ENCODE data around the gene ZFPM1.

ZFPM1 gene

DNA sequence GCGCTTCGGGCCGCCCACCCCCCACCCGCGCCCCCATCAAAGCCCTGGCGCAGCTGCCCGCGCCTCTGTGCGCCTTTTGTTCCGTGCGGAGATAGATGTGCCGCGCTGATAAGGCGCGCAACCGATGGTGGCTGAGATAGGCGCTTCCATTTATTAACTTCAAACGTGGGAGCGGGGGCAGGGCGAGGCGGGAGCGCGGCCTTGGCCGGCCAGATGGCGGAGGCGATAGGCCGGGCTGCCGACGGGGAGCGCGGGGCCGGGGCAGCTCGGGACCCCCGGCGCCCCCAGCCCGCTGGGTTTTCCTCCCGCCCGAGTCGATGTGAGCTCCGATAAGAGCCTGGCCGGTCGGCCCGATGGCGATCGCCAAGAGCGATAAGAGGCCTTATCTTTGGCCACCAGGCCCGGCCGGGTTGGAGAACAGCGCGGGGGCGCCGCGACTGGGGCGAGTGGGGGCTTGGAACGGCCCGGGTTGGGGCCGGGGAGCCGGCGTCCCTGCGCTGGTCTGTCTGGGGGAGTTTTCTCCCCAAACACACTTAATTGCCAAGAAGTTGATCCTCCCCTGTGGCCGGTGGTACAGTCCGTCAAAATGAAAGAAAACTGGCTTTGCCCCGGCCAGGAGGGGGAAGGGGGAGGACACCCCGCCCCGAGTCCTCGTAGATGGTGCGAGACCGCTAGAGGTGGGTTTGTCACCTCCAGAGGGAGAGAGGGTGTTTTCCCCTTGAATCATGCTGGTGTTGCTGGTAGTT, 2.7 kb downstream of the ZFPM1 start:
- peak overlapping the region; percentile 93 for H3K18ac ChIP-seq (ENCODE audit: low read length)
- no peak overlapping the region for H3K27ac ChIP-seq (replicated peaks; ENCODE audit: low read length)
- H3K27me3 ChIP-seq (ENCODE audit: control insufficient read depth in 3 of 3, insufficient read depth in 3 of 3, low read depth in 1 of 3, low read length in 3 of 3), result peaks cover 13 to 51% (median 14%) of the 10 kb centered on the region in 3 experiments
- H3K9ac ChIP-seq (ENCODE audit: low read depth, low read length, poor library complexity), result peak overlapping the region; percentile 21
- peak overlapping the region; percentile 95 for H3K4me2 ChIP-seq (ENCODE audit: insufficient read depth, low read length, poor library complexity, severe bottlenecking)
- H3K4ac ChIP-seq (ENCODE audit: low read length), result no peak overlapping the region
- H2AK5ac ChIP-seq (ENCODE audit: low read depth, low read length), result peak overlapping the region; percentile 90
- H2BK15ac ChIP-seq (ENCODE audit: low read length), result peak overlapping the region; percentile 60
- peak overlapping the region; percentile 29 for H3K23ac ChIP-seq (ENCODE audit: low read depth, low read length, poor library complexity)
- H3K14ac ChIP-seq (ENCODE audit: low read length), result peak overlapping the region; percentile 71
- H2BK120ac ChIP-seq (ENCODE audit: low read depth, low read length), result no peak overlapping the region
- H4K8ac ChIP-seq (ENCODE audit: low read depth, low read length), result no peak overlapping the region
- H4K91ac ChIP-seq (ENCODE audit: low read depth, low read length, poor library complexity), result no peak overlapping the region
- DNase-seq (ENCODE audit: low spot score), result no peak
- H3K36me3 ChIP-seq (replicated peaks in 1 of 2; ENCODE audit: control insufficient read depth in 2 of 2, insufficient read depth in 2 of 2, low read length in 2 of 2), result no peaks in the 10 kb centered on the region
- WGBS, 2 donors (ENCODE audit: extremely low coverage in 2 of 2, insufficient read length in 2 of 2, insufficient replicate concordance in 1 of 2), result no CpG with 5 or more reads among the region's 68 CpGs
- H3K79me1 ChIP-seq (ENCODE audit: low read depth, low read length), result peaks cover 8% of the 10 kb centered on the region
- H3K4me3 ChIP-seq (ENCODE audit: low read length in 2 of 2), result peak overlapping the region; percentile 59 to 75
- H3K4me1 ChIP-seq (ENCODE audit: control insufficient read depth in 2 of 2, insufficient read depth in 1 of 2, low read depth in 1 of 2, low read length in 2 of 2), result peaks cover 15 to 19% of the 10 kb centered on the region in 2 donors
- H2BK5ac ChIP-seq (ENCODE audit: low read length), result no peak overlapping the region
- peak overlapping the region; percentile 73 for H2BK12ac ChIP-seq (ENCODE audit: low read length)
- peak overlapping the region; percentile 98 for H2AFZ ChIP-seq (ENCODE audit: low read length)
- H3K9me3 ChIP-seq (replicated peaks in 1 of 2; ENCODE audit: control insufficient read depth in 2 of 2, insufficient read depth in 1 of 2, low read depth in 1 of 2, low read length in 2 of 2), result no peaks in the 10 kb centered on the region

DNA sequence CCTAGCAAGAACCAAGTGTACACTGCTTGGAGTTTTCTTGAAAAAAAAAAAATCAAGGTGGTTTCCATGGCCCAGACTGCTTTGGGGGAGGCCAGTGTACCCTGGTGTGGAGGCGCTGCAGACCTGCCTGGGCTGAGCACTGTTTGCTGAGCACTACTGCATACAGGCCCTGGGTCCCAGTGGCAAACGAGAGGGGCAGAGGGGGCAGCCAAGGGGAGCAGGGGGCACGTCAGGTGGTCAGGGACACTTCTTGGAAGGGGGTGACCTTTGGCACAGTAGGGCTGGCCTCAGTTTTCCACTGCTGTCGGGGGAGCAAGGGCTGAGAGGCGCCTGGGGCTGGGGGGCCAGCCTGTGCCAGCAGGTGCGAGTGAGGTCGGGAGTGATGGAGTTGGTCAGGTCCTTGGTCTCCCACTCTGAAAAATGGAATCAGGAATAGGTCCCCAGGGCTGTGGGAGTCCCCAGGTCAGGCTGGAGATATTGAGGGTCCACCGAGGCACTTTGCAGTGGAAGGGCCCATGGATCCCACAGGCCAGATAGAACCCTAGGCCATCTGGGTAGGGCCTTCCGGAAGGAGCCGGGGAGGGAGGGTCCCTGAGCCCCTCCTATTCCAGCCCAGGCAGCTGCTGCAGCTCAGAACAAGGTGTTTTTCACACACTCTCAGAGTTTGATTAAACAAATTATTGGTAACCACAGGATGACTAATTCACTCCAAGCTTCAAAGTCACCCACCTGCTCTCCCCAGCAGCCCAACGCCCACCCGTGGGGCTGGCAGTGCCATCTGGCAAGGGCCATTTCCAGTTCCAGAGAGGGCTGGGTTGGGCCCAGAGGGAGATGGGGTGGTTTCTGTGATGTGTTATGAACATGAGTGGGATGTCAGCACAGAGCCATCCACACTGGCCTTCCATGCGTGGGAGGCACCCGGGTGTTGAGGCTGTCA, 3.5 kb downstream of the ZFPM1 start:
- H3K4me3 ChIP-seq (ENCODE audit: low read length in 2 of 2), result peak overlapping the region in 1 of 2 donors; percentile 59
- H3K9me3 ChIP-seq (replicated peaks in 1 of 2; ENCODE audit: control insufficient read depth in 2 of 2, insufficient read depth in 1 of 2, low read depth in 1 of 2, low read length in 2 of 2), result no peaks in the 10 kb centered on the region
- H3K18ac ChIP-seq (ENCODE audit: low read length), result peak overlapping the region; percentile 84
- peaks cover 20 to 21% of the 10 kb centered on the region in 2 donors for H3K4me1 ChIP-seq (ENCODE audit: control insufficient read depth in 2 of 2, insufficient read depth in 1 of 2, low read depth in 1 of 2, low read length in 2 of 2)
- H3K4ac ChIP-seq (ENCODE audit: low read length), result no peak overlapping the region
- H3K4me2 ChIP-seq (ENCODE audit: insufficient read depth, low read length, poor library complexity, severe bottlenecking), result peak overlapping the region; percentile 95
- WGBS, 2 donors (ENCODE audit: extremely low coverage in 2 of 2, insufficient read length in 2 of 2, insufficient replicate concordance in 1 of 2), result no CpG with 5 or more reads among the region's 14 CpGs
- H2BK120ac ChIP-seq (ENCODE audit: low read depth, low read length), result no peak overlapping the region
- H2AFZ ChIP-seq (ENCODE audit: low read length), result peak overlapping the region; percentile 98
- no peak overlapping the region for H4K8ac ChIP-seq (ENCODE audit: low read depth, low read length)
- no peak overlapping the region for H2BK5ac ChIP-seq (ENCODE audit: low read length)
- no peaks in the 10 kb centered on the region for H3K36me3 ChIP-seq (replicated peaks in 1 of 2; ENCODE audit: control insufficient read depth in 2 of 2, insufficient read depth in 2 of 2, low read length in 2 of 2)
- H3K27me3 ChIP-seq (ENCODE audit: control insufficient read depth in 3 of 3, insufficient read depth in 3 of 3, low read depth in 1 of 3, low read length in 3 of 3), result peaks cover 6 to 47% (median 14%) of the 10 kb centered on the region in 3 experiments
- H2BK15ac ChIP-seq (ENCODE audit: low read length), result peak overlapping the region; percentile 60
- H3K79me1 ChIP-seq (ENCODE audit: low read depth, low read length), result peaks cover 9% of the 10 kb centered on the region
- H3K14ac ChIP-seq (ENCODE audit: low read length), result peak overlapping the region; percentile 67
- no peak for DNase-seq (ENCODE audit: low spot score)
- peak overlapping the region; percentile 43 for H2BK12ac ChIP-seq (ENCODE audit: low read length)
- H4K91ac ChIP-seq (ENCODE audit: low read depth, low read length, poor library complexity), result no peak overlapping the region
- peak overlapping the region; percentile 57 for H3K9ac ChIP-seq (ENCODE audit: low read depth, low read length, poor library complexity)
- peak overlapping the region; percentile 90 for H2AK5ac ChIP-seq (ENCODE audit: low read depth, low read length)
- peak overlapping the region; percentile 37 for H3K23ac ChIP-seq (ENCODE audit: low read depth, low read length, poor library complexity)
- H3K27ac ChIP-seq (replicated peaks; ENCODE audit: low read length), result no peak overlapping the region

DNA sequence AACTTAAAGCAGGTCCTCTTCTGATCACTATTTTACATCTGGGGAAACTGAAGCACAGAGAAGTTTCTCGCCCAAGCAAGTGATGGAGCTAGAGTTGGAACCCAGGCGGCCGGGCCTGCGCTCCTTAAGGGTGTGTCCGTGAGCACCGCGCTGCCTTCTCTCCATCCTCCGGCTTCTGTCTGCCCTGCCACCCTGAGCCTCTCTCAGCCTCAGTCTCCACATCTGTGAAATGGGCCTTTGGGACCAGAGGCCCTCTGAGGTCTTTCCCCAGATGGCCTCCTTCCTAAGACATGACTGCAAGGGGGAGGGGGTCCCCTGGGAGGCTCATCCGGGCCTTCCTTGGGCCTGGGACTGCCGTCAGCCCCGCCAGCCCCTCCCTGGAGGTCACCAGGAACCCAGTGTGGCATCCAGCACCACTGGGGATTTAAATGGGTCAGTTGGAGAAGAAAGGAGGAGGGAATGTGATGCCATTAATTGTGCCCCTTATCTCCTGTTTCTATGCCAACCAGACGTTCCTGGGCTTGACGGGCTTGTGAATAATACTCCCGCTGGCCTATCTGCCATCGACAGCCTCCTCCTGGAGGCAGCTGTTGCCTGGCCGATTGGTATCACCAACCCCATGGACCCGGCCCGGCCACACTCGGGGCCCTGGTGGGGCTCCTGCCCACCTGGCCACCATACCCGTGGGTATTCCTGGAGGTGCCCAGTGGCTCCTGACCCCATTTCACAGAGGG, 5.1 kb downstream of the ZFPM1 start:
- Histone ChIP-seq H4K8ac (ENCODE audit: low read depth, low read length) (no peak overlapping the region), H3K27me3 (ENCODE audit: control insufficient read depth in 3 of 3, insufficient read depth in 3 of 3, low read depth in 1 of 3, low read length in 3 of 3) (peaks cover 0 to 39% (median 14%) of the 10 kb centered on the region in 3 experiments), H3K9me3 (replicated peaks in 1 of 2; ENCODE audit: control insufficient read depth in 2 of 2, insufficient read depth in 1 of 2, low read depth in 1 of 2, low read length in 2 of 2) (no peaks in the 10 kb centered on the region), H3K79me1 (ENCODE audit: low read depth, low read length) (peaks cover 10% of the 10 kb centered on the region), H2AFZ (ENCODE audit: low read length) (no peak overlapping the region), H3K4me1 (ENCODE audit: control insufficient read depth in 2 of 2, insufficient read depth in 1 of 2, low read depth in 1 of 2, low read length in 2 of 2) (peaks cover 19 to 25% of the 10 kb centered on the region in 2 donors), H3K9ac (ENCODE audit: low read depth, low read length, poor library complexity) (no peak overlapping the region), H3K23ac (ENCODE audit: low read depth, low read length, poor library complexity) (peak overlapping the region; percentile 68), H3K4me2 (ENCODE audit: insufficient read depth, low read length, poor library complexity, severe bottlenecking) (no peak overlapping the region), H2BK12ac (ENCODE audit: low read length) (no peak overlapping the region), H3K18ac (ENCODE audit: low read length) (peak overlapping the region; percentile 53), H3K36me3 (replicated peaks in 1 of 2; ENCODE audit: control insufficient read depth in 2 of 2, insufficient read depth in 2 of 2, low read length in 2 of 2) (no peaks in the 10 kb centered on the region), H3K27ac (replicated peaks; ENCODE audit: low read length) (no peak overlapping the region), H3K4ac (ENCODE audit: low read length) (no peak overlapping the region), H3K4me3 (ENCODE audit: low read length in 2 of 2) (no peak overlapping the region), H2BK120ac (ENCODE audit: low read depth, low read length) (no peak overlapping the region), H2BK5ac (ENCODE audit: low read length) (peak overlapping the region; percentile 32), H3K14ac (ENCODE audit: low read length) (no peak overlapping the region), H4K91ac (ENCODE audit: low read depth, low read length, poor library complexity) (no peak overlapping the region), H2BK15ac (ENCODE audit: low read length) (no peak overlapping the region), H2AK5ac (ENCODE audit: low read depth, low read length) (peak overlapping the region; percentile 78)
- no peak for DNase-seq (ENCODE audit: low spot score)
- WGBS, 2 donors (ENCODE audit: extremely low coverage in 2 of 2, insufficient read length in 2 of 2, insufficient replicate concordance in 1 of 2), result no CpG with 5 or more reads among the region's 20 CpGs
